ENCODE measurements around the gene PLEKHH2. TPM values are rescaled to one million over a fixed set of nuclear protein-coding genes. Genes with fewer than 3 reads are reported as not detected.

The PLEKHH2 gene
- total RNA-seq, 1 experiment from 2014 or later: 3.1 TPM

- Histone ChIP-seq H4K5ac (ENCODE audit: insufficient read length, low read depth, low read length) (no peak overlapping the region), H3K4me1 (ENCODE audit: insufficient read depth, low read length) (no peaks in the 10 kb centered on the region), H3K56ac (ENCODE audit: insufficient read length, low read depth, low read length) (no peak overlapping the region), H3K79me2 (ENCODE audit: insufficient read depth, low read length) (no peaks in the 10 kb centered on the region), H3K9ac (ENCODE audit: extremely low read depth, insufficient read length, low read length) (no peak overlapping the region), H4K91ac (ENCODE audit: insufficient read length, low read depth, low read length) (no peak overlapping the region), H2BK12ac (ENCODE audit: insufficient read length, low read depth, low read length) (no peak overlapping the region), H3K4ac (ENCODE audit: low read depth, low read length) (no peak overlapping the region), H2BK5ac (ENCODE audit: insufficient read length, low read length) (no peak overlapping the region), H3K18ac (ENCODE audit: insufficient read length, low read depth, low read length) (no peak overlapping the region), H3K27ac (ENCODE audit: insufficient read length, low read depth, low read length) (no peak overlapping the region), H4K8ac (replicated peaks; ENCODE audit: insufficient read length, low read depth, low read length) (no peak overlapping the region), H3K23ac (ENCODE audit: insufficient read length, low read depth, low read length) (no peak overlapping the region), H2AFZ (ENCODE audit: low read length) (no peak overlapping the region), H2AK5ac (ENCODE audit: insufficient read length, low read length) (no peak overlapping the region), H4K20me1 (ENCODE audit: control insufficient read depth, insufficient read depth, insufficient read length) (no peaks in the 10 kb centered on the region), H3T11ph (ENCODE audit: low read length) (no peak overlapping the region), H3K23me2 (ENCODE audit: insufficient read length, low read depth, low read length, poor library complexity, severe bottlenecking) (no peaks in the 10 kb centered on the region), H2BK15ac (ENCODE audit: low read depth, low read length) (no peak overlapping the region), H3K4me2 (ENCODE audit: insufficient read depth, insufficient read length, low read length) (no peak overlapping the region), H3K14ac (ENCODE audit: insufficient read depth, low read length) (no peak overlapping the region), H3K9me3 (ENCODE audit: control insufficient read depth, low read depth, low read length) (no peaks in the 10 kb centered on the region), H2BK120ac (ENCODE audit: low read depth, low read length, poor library complexity, severe bottlenecking) (no peak overlapping the region), H3K27me3 (ENCODE audit: insufficient read depth, low read length) (no peaks in the 10 kb centered on the region), H3K79me1 (ENCODE audit: insufficient read depth, low read depth, low read length, poor library complexity, severe bottlenecking) (no peaks in the 10 kb centered on the region), H2BK20ac (ENCODE audit: low read depth, low read length, poor library complexity, severe bottlenecking) (no peak overlapping the region)
- TF ChIP-seq CTCF (conservative IDR thresholded peaks at IDR 0.05): no peak
- H3K9me3 Mint-ChIP-seq: no peaks in the 10 kb centered on the region
- H3K27ac Mint-ChIP-seq: no peak overlapping the region
- DNase-seq: no peak
- H3K4me3 Mint-ChIP-seq: no peak overlapping the region
- H3K27me3 Mint-ChIP-seq (ENCODE audit: low read depth): no peaks in the 10 kb centered on the region
- H3K36me3 Mint-ChIP-seq (ENCODE audit: insufficient read depth in 1 of 3, low read depth in 3 of 3): no peaks in the 10 kb centered on the region
- H3K4me1 Mint-ChIP-seq: no peaks in the 10 kb centered on the region
Measured at GRCh38 chr2:43701111-43701510, 64.1 kb downstream of the PLEKHH2 start.

Measured in H9 (cell line).